Right lobe of liver (tissue), 4 donors: ENCODE results near the gene NKD2.

Experiments used
- CTCF ChIP-seq, 4 donors: fragments of 200-600 bp in 3 of 4; fragments of 450-650 bp in 1 of 4; IDR thresholded peaks; one replicate each; pipeline versions ENCODE4 v1.5.1 to v1.8.0; 2016 to 2022; ENCODE audit warnings: antibody characterized with exemption in 4 of 4, mild to moderate bottlenecking in 2 of 4
- POLR2A ChIP-seq: fragments of 450-650 bp; IDR thresholded peaks from one replicate; pipeline ENCODE4 v1.6.1; 2017; ENCODE audit warnings: antibody characterized with exemption, mild to moderate bottlenecking
- donor health status: DM: no; HTN: no; CAD: no.
- donor health status: DM: no; HTN: no; CAD: no.
- donor health status: DM: no; HTN: yes; CAD: no.

GRCh38 chr5:1052641-1053390, 44.2 kb downstream of the NKD2 start:
- TF ChIP-seq CTCF (IDR thresholded peaks at IDR 0.05) (no peak), POLR2A (no peak)
